ENCODE results near the gene TVP23A. TPM values are rescaled to one million over a fixed set of nuclear protein-coding genes. Genes with fewer than 3 reads are reported as not detected.

Gene TVP23A
- total RNA-seq, 4 donors from 2014 or later = not detected

- ATAC-seq = no peak
- no peak for DNase-seq
- Histone ChIP-seq H3K9me3 (no peaks in the 10 kb centered on the region), H3K27me3 (no peaks in the 10 kb centered on the region), H3K36me3 (peaks cover 0 to 94% of the 10 kb centered on the region in 2 donors), H3K4me1 (no peaks in the 10 kb centered on the region), H3K4me3 (no peak overlapping the region), H3K27ac (no peak overlapping the region)
- TF ChIP-seq POLR2A (IDR thresholded peaks at IDR 0.05) = no peak
- no peak for TF ChIP-seq CTCF (IDR thresholded peaks at IDR 0.05 in 4 of 5, conservative IDR thresholded peaks at IDR 0.05 in 1 of 5)
- in situ Hi-C loops (cut with MboI; ENCODE audit: low sequenced_read_pairs in 4 of 4) (no loop called here), intact Hi-C loops (cut with DNase I; ENCODE audit: low total_unique reads) (no loop called here)
Observed at GRCh38 chr16:10760858-10761257, 57.7 kb downstream of the TVP23A start.

GRCh38 chr16:10756574-10756973 lies 62.0 kb downstream of the TVP23A start:
- no peaks in the 10 kb centered on the region for H3K9me3 ChIP-seq
- H3K27me3 ChIP-seq = no peaks in the 10 kb centered on the region
- TF ChIP-seq POLR2A (IDR thresholded peaks at IDR 0.05) (no peak), CTCF (IDR thresholded peaks at IDR 0.05 in 4 of 5, conservative IDR thresholded peaks at IDR 0.05 in 1 of 5) (no peak)
- H3K36me3 ChIP-seq = peaks cover 0 to 100% of the 10 kb centered on the region in 2 donors
- H3K4me3 ChIP-seq = no peak overlapping the region
- DNase-seq = no peak
- no peak overlapping the region for H3K27ac ChIP-seq
- no peak for ATAC-seq
- intact Hi-C loops (cut with DNase I; ENCODE audit: low total_unique reads) = no loop called here
- no peaks in the 10 kb centered on the region for H3K4me1 ChIP-seq
- in situ Hi-C loops (cut with MboI; ENCODE audit: low sequenced_read_pairs in 4 of 4) = no loop called here

- in situ Hi-C loops (cut with MboI; ENCODE audit: low sequenced_read_pairs in 4 of 4) (no loop called here), intact Hi-C loops (cut with DNase I; ENCODE audit: low total_unique reads) (no loop called here)
- TF ChIP-seq CTCF (IDR thresholded peaks at IDR 0.05 in 4 of 5, conservative IDR thresholded peaks at IDR 0.05 in 1 of 5) (no peak), POLR2A (IDR thresholded peaks at IDR 0.05) (no peak)
Observed at GRCh38 chr16:10754941-10755340, 63.7 kb downstream of the TVP23A start.

GRCh38 chr16:10753670-10754069 lies 64.9 kb downstream of the TVP23A start:
- peaks cover 0 to 87% of the 10 kb centered on the region in 2 donors for H3K36me3 ChIP-seq
- no peaks in the 10 kb centered on the region for H3K4me1 ChIP-seq
- intact Hi-C loops (cut with DNase I; ENCODE audit: low total_unique reads) = no loop called here
- no peak overlapping the region for H3K27ac ChIP-seq
- no peaks in the 10 kb centered on the region for H3K9me3 ChIP-seq
- H3K27me3 ChIP-seq = no peaks in the 10 kb centered on the region
- H3K4me3 ChIP-seq = no peak overlapping the region
- in situ Hi-C loops (cut with MboI; ENCODE audit: low sequenced_read_pairs in 4 of 4) = no loop called here
- ATAC-seq = no peak
- DNase-seq = no peak
- TF ChIP-seq POLR2A (IDR thresholded peaks at IDR 0.05) = no peak
- no peak for TF ChIP-seq CTCF (IDR thresholded peaks at IDR 0.05 in 4 of 5, conservative IDR thresholded peaks at IDR 0.05 in 1 of 5)

More at GRCh38 chr16:10754941-10755340, 63.7 kb downstream of the TVP23A start:
- no peak overlapping the region for H3K4me3 ChIP-seq
- ATAC-seq = no peak
- H3K36me3 ChIP-seq = peaks cover 0 to 94% of the 10 kb centered on the region in 2 donors
- no peaks in the 10 kb centered on the region for H3K9me3 ChIP-seq
- no peak overlapping the region for H3K27ac ChIP-seq
- DNase-seq = no peak
- H3K4me1 ChIP-seq = no peaks in the 10 kb centered on the region
- no peaks in the 10 kb centered on the region for H3K27me3 ChIP-seq

Measured in gastrocnemius medialis (tissue), 4 donors.